Testis (tissue), 3 donors: ENCODE measurements around the gene BET1. TPM values are rescaled to one million over a fixed set of nuclear protein-coding genes. Genes with fewer than 3 reads are reported as not detected.
A peak's percentile ranks its signal among the peaks of the same experiment; 100 is the strongest.

Source experiments
- DNase-seq: peaks from one replicate; pipeline ENCODE4 v3.0.0-alpha.2; 2019
- H3K27ac ChIP-seq, 2 donors: fragments of 200-600 bp; sonication (generic); one replicate each; pipeline ENCODE4 v1.5.1; 2019
- H3K27me3 ChIP-seq: fragments of 200-600 bp; sonication (generic); one replicate; pipeline ENCODE4 v1.5.1; 2019
- H3K36me3 ChIP-seq: fragments of 200-600 bp; sonication (generic); one replicate; pipeline ENCODE4 v1.5.1; 2017; ENCODE audit warnings: low read depth; ENCODE audit errors: missing control alignments
- H3K4me1 ChIP-seq: fragments of 200-600 bp; sonication (generic); one replicate; pipeline ENCODE4 v1.5.1; 2019
- H3K4me3 ChIP-seq, 2 donors: fragments of 200-600 bp; sonication (generic); one replicate each; pipeline ENCODE4 v1.5.1; 2017 to 2019
- H3K9me3 ChIP-seq: fragments of 200-600 bp; sonication (generic); one replicate; pipeline ENCODE4 v1.5.1; 2017
- CTCF ChIP-seq, 3 experiments: fragments of 450-650 bp in 2 of 3; fragments of 200-600 bp in 1 of 3; sonication (generic) in 1 of 3; IDR thresholded peaks; one replicate each; pipeline ENCODE4 v1.5.1; 2016 to 2019; ENCODE audit warnings: antibody characterized with exemption in 3 of 3, mild to moderate bottlenecking in 2 of 3, moderate library complexity in 1 of 3
- POLR2A ChIP-seq: fragments of 450-650 bp; IDR thresholded peaks from one replicate; pipeline ENCODE4 v1.6.1; 2017; ENCODE audit warnings: antibody characterized with exemption, mild to moderate bottlenecking, moderate library complexity
- WGBS, 2 donors: methylation state at CpG; one replicate each; pipeline ENCODE4 v1.1.5; 2018; 5-methylcytosine and 5-hydroxymethylcytosine counted together
- intact Hi-C: fragments of 100-400 bp; cut with DNase I; formaldehyde crosslinking; loops from one replicate; pipeline ENCODE4 v1.15.1; 2023; ENCODE audit warnings: low total_unique reads
- polyA plus RNA-seq: library from polyadenylated mRNA; stranded (reverse); fragments of 350-450 nt; fragmentation: Illumina TruSeq; extraction: RNeasy Lipid Tissue Mini Kit (QIAGEN cat#74804); gene quantifications from one replicate; pipeline ENCODE4 v1.2.3, GENCODE V29; 2014; ENCODE audit warnings: low read depth, low replicate concordance; ENCODE audit not compliant: insufficient read depth
- total RNA-seq, 2 donors: library from RNA; depleted of rRNA; stranded (reverse); fragments of >200 nt; gene quantifications; one replicate each; pipeline ENCODE4 v1.2.3, GENCODE V29; 2016

BET1 gene
- total and polyA plus RNA-seq, 3 donors from 2014 or later: 19.4 to 28.3 (median 23.6) TPM

- no peak overlapping the region for H3K4me3 ChIP-seq
- WGBS, 2 donors: 55 to 62% methylated on average over 3 of the region's 3 CpGs
- DNase-seq: no peak
- H3K27me3 ChIP-seq: no peaks in the 10 kb centered on the region
- no peaks in the 10 kb centered on the region for H3K36me3 ChIP-seq
- H3K9me3 ChIP-seq: no peaks in the 10 kb centered on the region
- no peak for TF ChIP-seq CTCF (IDR thresholded peaks at IDR 0.05)
- TF ChIP-seq POLR2A: no peak
- H3K27ac ChIP-seq: no peak overlapping the region
- intact Hi-C loops: no loop called here
- no peaks in the 10 kb centered on the region for H3K4me1 ChIP-seq
Observed at GRCh38 chr7:94022550-94022949, 18.4 kb upstream of the BET1 start.

- no peak for DNase-seq
- intact Hi-C loops: no loop called here
- H3K27me3 ChIP-seq: no peaks in the 10 kb centered on the region
- no peaks in the 10 kb centered on the region for H3K9me3 ChIP-seq
- no peaks in the 10 kb centered on the region for H3K36me3 ChIP-seq
- no peak for TF ChIP-seq POLR2A
- no peak for TF ChIP-seq CTCF (IDR thresholded peaks at IDR 0.05)
- WGBS, 2 donors: 87 to 95% methylated on average over 1 of the region's 1 CpG
- H3K4me1 ChIP-seq: no peaks in the 10 kb centered on the region
- H3K27ac ChIP-seq: no peak overlapping the region
- H3K4me3 ChIP-seq: no peak overlapping the region
Observed at GRCh38 chr7:94016786-94017185, 12.6 kb upstream of the BET1 start.

DNA sequence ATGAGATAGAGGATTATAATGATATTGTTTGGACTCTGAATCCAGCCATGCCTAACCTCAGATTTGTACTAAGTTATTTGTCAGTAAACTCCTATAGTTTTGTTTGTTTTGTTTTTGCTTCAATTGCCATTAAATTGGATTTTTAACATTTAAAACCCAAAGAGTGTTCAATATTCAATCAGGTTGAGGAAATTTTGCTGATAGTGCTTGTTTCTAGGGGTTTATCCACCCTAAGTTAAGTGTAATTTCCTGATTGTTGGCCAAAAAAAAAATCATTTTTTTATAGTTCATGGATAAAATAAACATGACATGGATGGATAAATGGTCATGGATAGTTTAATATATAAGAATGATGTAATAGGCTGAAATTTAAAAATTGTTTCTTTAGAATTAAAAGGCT lies 11.4 kb upstream of the BET1 start:
- Histone ChIP-seq H3K36me3 (no peaks in the 10 kb centered on the region), H3K27ac (no peak overlapping the region), H3K9me3 (no peaks in the 10 kb centered on the region), H3K27me3 (no peaks in the 10 kb centered on the region), H3K4me3 (no peak overlapping the region), H3K4me1 (no peaks in the 10 kb centered on the region)
- DNase-seq: no peak
- no peak for TF ChIP-seq POLR2A
- intact Hi-C loops: no loop called here

- H3K4me1 ChIP-seq: no peaks in the 10 kb centered on the region
- H3K27ac ChIP-seq: no peak overlapping the region
- no peaks in the 10 kb centered on the region for H3K27me3 ChIP-seq
- no peaks in the 10 kb centered on the region for H3K36me3 ChIP-seq
- no peak for TF ChIP-seq CTCF (IDR thresholded peaks at IDR 0.05)
- TF ChIP-seq POLR2A: no peak
- intact Hi-C loops: no loop called here
- DNase-seq: no peak
- no peaks in the 10 kb centered on the region for H3K9me3 ChIP-seq
- 56 to 60% methylated on average over 1 of the region's 1 CpG for WGBS, 2 donors
- H3K4me3 ChIP-seq: no peak overlapping the region
Observed at GRCh38 chr7:94012746-94013145, 8.6 kb upstream of the BET1 start.

GRCh38 chr7:94011714-94012353 lies 7.7 kb upstream of the BET1 start:
- Histone ChIP-seq H3K9me3 (no peaks in the 10 kb centered on the region), H3K36me3 (no peaks in the 10 kb centered on the region), H3K4me3 (peak overlapping the region; percentile 19 to 36), H3K27ac (no peak overlapping the region), H3K4me1 (no peaks in the 10 kb centered on the region), H3K27me3 (no peaks in the 10 kb centered on the region)
- 64 to 90% methylated on average over 4 to 29 of the region's 35 CpGs for WGBS, 2 donors
- peak; percentile 17 for DNase-seq
- intact Hi-C loops: no loop called here
- TF ChIP-seq POLR2A (no peak), CTCF (IDR thresholded peaks at IDR 0.05) (no peak)
